Activated gamma-delta T cell treated with anti-CD3 and anti-CD28 coated beads, Interleukin-2, amount 50 U/mL, for 16 hours (primary cell): ENCODE measurements around the gene GJD4.

Source experiments
- DNase-seq: peaks from one replicate; pipeline ENCODE4 v3.0.0-alpha.2; 2020; ENCODE audit warnings: low read depth

The GJD4 gene

GRCh38 chr10:35605191-35605590 is at the start of gene GJD4:
Gene GJD4 (plus strand): TSS chr10:35605341. CDS start chr10:35605568, 227 bp downstream.
- DNase-seq: no peak

- DNase-seq: no peak
Observed at GRCh38 chr10:35555962-35556930, 48.9 kb upstream of the GJD4 start.

- no peak for DNase-seq
Observed at GRCh38 chr10:35558276-35558675, 46.9 kb upstream of the GJD4 start.

GRCh38 chr10:35559416-35559815 is 45.7 kb upstream of the GJD4 start:
- no peak for DNase-seq

- DNase-seq: no peak
Observed at GRCh38 chr10:35561715-35562114, 43.4 kb upstream of the GJD4 start.

GRCh38 chr10:35562427-35562826 is 42.7 kb upstream of the GJD4 start:
- no peak for DNase-seq

- DNase-seq: no peak
Observed at GRCh38 chr10:35563261-35563891, 41.8 kb upstream of the GJD4 start.

GRCh38 chr10:35564341-35564968 is 40.7 kb upstream of the GJD4 start:
- DNase-seq: no peak

- no peak for DNase-seq
Observed at GRCh38 chr10:35565602-35566081, 39.5 kb upstream of the GJD4 start.

GRCh38 chr10:35567951-35568350 is 37.2 kb upstream of the GJD4 start:
- DNase-seq: no peak

- no peak for DNase-seq
Observed at GRCh38 chr10:35568483-35569015, 36.6 kb upstream of the GJD4 start.

GRCh38 chr10:35569111-35569707 is 35.9 kb upstream of the GJD4 start:
- DNase-seq: no peak

GRCh38 chr10:35569836-35570235 is 35.3 kb upstream of the GJD4 start:
- no peak for DNase-seq

- DNase-seq: no peak
Observed at GRCh38 chr10:35570397-35570796, 34.7 kb upstream of the GJD4 start.

- no peak for DNase-seq
Observed at GRCh38 chr10:35572583-35572982, 32.6 kb upstream of the GJD4 start.

- DNase-seq: no peak
Observed at GRCh38 chr10:35573796-35574195, 31.3 kb upstream of the GJD4 start.

- DNase-seq: no peak
Observed at GRCh38 chr10:35574924-35575352, 30.2 kb upstream of the GJD4 start.

- DNase-seq: no peak
Observed at GRCh38 chr10:35575640-35576039, 29.5 kb upstream of the GJD4 start.

- DNase-seq: no peak
Observed at GRCh38 chr10:35576730-35577129, 28.4 kb upstream of the GJD4 start.

- no peak for DNase-seq
Observed at GRCh38 chr10:35577926-35578617, 27.1 kb upstream of the GJD4 start.

- no peak for DNase-seq
Observed at GRCh38 chr10:35578618-35578956, 26.6 kb upstream of the GJD4 start.
